ENCODE measurements around the gene EFS. TPM values are rescaled to one million over a fixed set of nuclear protein-coding genes. Genes with fewer than 3 reads are reported as not detected.

The EFS gene
- total RNA-seq, 4 donors from 2014 or later = 10.6 to 22.6 (median 14.6) TPM

GRCh38 chr14:23376482-23377197 lies 11.7 kb upstream of the EFS start, which contains the start of gene CMTM5:
Gene CMTM5 (plus strand): TSS chr14:23377046. CDS start chr14:23377252, 206 bp downstream.
- 31 to 50% methylated on average over 2 to 12 of the region's 13 CpGs for WGBS, 2 donors (ENCODE audit: low coverage in 1 of 2)
- peak within 1 kb of the TSS in 3 of 4 donors; percentile 31 to 68 (median 35) for H3K27ac ChIP-seq
- ATAC-seq = peak; percentile 57
- peaks cover 0 to 8% (median 3%) of the 10 kb centered on the region in 3 donors for H3K4me1 ChIP-seq
- TF ChIP-seq POLR2A (IDR thresholded peaks at IDR 0.05) (no peak), POLR2AphosphoS5 (IDR thresholded peaks at IDR 0.05) (no peak), CTCF (IDR thresholded peaks at IDR 0.05) (no peak), EP300 (IDR thresholded peaks at IDR 0.05) (no peak)
- no peaks in the 10 kb centered on the region for H3K36me3 ChIP-seq
- peaks cover 21% of the 10 kb centered on the region for H3K27me3 ChIP-seq
- no peaks in the 10 kb centered on the region for H3K9me3 ChIP-seq
- H3K4me3 ChIP-seq = peak within 1 kb of the TSS in 1 of 2 donors; percentile 32

GRCh38 chr14:23375527-23376251 lies 10.7 kb upstream of the EFS start:
- Histone ChIP-seq H3K4me1 (peaks cover 0 to 8% (median 3%) of the 10 kb centered on the region in 3 donors), H3K4me3 (no peak overlapping the region), H3K27ac (peak overlapping the region in 2 of 4 donors; percentile 35 to 68), H3K36me3 (no peaks in the 10 kb centered on the region), H3K27me3 (peaks cover 18% of the 10 kb centered on the region), H3K9me3 (no peaks in the 10 kb centered on the region)
- no peak for ATAC-seq
- TF ChIP-seq POLR2A (IDR thresholded peaks at IDR 0.05) (no peak), EP300 (IDR thresholded peaks at IDR 0.05) (no peak), CTCF (IDR thresholded peaks at IDR 0.05) (no peak), POLR2AphosphoS5 (IDR thresholded peaks at IDR 0.05) (no peak)
- 60 to 91% methylated on average over 3 to 8 of the region's 21 CpGs for WGBS, 2 donors (ENCODE audit: low coverage in 1 of 2)

GRCh38 chr14:23373041-23373440 lies 8.1 kb upstream of the EFS start:
- ATAC-seq = no peak
- no peaks in the 10 kb centered on the region for H3K4me1 ChIP-seq
- no peaks in the 10 kb centered on the region for H3K36me3 ChIP-seq
- no peaks in the 10 kb centered on the region for H3K9me3 ChIP-seq
- TF ChIP-seq POLR2AphosphoS5 (IDR thresholded peaks at IDR 0.05) (no peak), POLR2A (IDR thresholded peaks at IDR 0.05) (no peak), EP300 (IDR thresholded peaks at IDR 0.05) (no peak), CTCF (IDR thresholded peaks at IDR 0.05) (no peak)
- H3K27me3 ChIP-seq = no peaks in the 10 kb centered on the region
- no peak overlapping the region for H3K27ac ChIP-seq
- H3K4me3 ChIP-seq = no peak overlapping the region
- WGBS, 2 donors (ENCODE audit: low coverage in 1 of 2) = 83 to 100% methylated on average over 1 of the region's 3 CpGs

- no peak for ATAC-seq
- Histone ChIP-seq H3K36me3 (no peaks in the 10 kb centered on the region), H3K4me3 (no peak within 1 kb of the TSS), H3K4me1 (no peaks in the 10 kb centered on the region), H3K9me3 (no peaks in the 10 kb centered on the region), H3K27ac (no peak within 1 kb of the TSS), H3K27me3 (no peaks in the 10 kb centered on the region)
- no peak for TF ChIP-seq EP300 (IDR thresholded peaks at IDR 0.05)
- no peak for TF ChIP-seq POLR2AphosphoS5 (IDR thresholded peaks at IDR 0.05)
- no peak for TF ChIP-seq POLR2A (IDR thresholded peaks at IDR 0.05)
- no peak for TF ChIP-seq CTCF (IDR thresholded peaks at IDR 0.05)
- WGBS, 2 donors (ENCODE audit: low coverage in 1 of 2) = 63 to 100% methylated on average over 1 to 2 of the region's 2 CpGs
Measured at GRCh38 chr14:23372509-23372908, 7.5 kb upstream of the EFS start, which contains the start of gene IL25. Gene IL25 (plus strand): TSS chr14:23372809.

Data from gastroesophageal sphincter (tissue), 4 donors.